ENCODE results near the gene AKNA.
"Not testable (repeated sequence)": the region's sequence is repeated elsewhere in the genome, so short reads cannot be mapped to it uniquely, and the experiment has no call there.

Gene AKNA

GRCh38 chr9:114336699-114337395 is 50.9 kb downstream of the AKNA start:
- no peak for DNase-seq (ENCODE audit: low read depth)

- no peak for DNase-seq (ENCODE audit: low read depth)
These were observed 51.6 kb downstream of the AKNA start for GRCh38 chr9:114336157-114336556.

DNA sequence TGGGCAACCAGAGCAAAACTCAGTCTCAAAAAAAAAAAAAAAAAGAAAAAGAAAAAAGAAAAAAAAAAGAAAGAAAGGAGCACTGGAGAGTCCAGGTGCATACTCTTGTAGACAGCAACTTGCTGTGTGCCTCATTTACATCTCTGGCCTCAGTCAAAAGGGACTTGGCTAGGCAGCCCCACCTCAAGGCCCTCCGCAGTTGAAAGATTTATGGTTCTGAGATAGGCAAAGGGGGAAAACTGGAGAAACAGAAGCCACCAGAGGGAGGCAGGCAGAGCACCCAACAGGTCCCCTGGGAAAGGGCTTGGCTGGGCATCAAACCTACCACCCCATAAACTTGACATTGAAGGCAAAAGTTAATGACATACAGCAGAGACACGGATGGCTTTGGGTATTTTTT is 52.0 kb downstream of the AKNA start:
- no peak for DNase-seq (ENCODE audit: low read depth)

- DNase-seq (ENCODE audit: low read depth) = no peak
These were observed 53.3 kb downstream of the AKNA start for GRCh38 chr9:114334490-114334889.

DNA sequence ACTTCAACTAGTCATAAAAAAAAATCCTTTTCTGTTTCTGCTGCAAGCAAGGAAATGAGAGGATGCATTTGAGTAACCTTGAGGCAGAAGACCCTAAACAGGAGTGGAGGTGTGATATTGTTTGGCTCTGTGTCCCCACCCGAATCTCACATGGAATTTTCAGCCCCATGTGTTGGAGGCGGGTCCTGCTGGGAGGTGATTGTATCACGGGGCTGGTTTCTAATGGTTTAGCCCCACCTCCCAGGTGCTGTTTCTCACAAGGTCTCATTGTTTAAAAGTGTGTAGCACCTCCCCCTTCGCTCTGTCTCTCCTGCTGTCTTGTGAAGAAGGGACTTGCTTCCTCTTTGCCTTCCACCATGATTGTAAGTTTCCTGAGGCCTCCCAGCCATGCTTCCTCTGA is 54.1 kb downstream of the AKNA start:
- not testable (repeated sequence) for DNase-seq (ENCODE audit: low read depth)

DNA sequence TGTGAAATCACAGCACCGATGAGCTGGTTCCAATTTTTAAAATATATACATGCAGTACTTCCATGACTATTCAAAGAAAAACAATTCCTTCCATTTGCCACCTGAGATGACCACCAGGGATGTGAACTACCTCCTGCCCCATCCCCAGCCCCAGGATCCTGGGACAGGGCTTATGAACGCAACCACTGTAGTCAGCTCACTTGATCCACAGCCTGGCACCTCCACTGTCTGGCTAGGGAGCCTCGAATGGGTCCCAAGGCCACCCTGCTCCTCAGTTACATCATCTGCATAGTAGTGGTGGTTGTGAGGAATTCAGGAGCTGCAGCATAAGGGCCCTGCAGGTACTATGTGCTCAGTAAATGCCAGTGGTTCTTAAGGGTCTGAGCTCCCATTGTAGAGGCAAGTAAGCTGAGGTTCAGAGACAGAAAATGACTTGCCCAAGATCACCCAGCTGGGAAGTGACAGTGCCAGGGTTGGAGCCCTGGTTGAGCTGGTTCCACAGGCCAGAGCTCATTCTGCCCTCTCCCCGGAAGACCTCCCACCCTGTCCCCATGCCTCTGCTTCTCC is 55.2 kb downstream of the AKNA start:
- not testable (repeated sequence) for DNase-seq (ENCODE audit: low read depth)

DNA sequence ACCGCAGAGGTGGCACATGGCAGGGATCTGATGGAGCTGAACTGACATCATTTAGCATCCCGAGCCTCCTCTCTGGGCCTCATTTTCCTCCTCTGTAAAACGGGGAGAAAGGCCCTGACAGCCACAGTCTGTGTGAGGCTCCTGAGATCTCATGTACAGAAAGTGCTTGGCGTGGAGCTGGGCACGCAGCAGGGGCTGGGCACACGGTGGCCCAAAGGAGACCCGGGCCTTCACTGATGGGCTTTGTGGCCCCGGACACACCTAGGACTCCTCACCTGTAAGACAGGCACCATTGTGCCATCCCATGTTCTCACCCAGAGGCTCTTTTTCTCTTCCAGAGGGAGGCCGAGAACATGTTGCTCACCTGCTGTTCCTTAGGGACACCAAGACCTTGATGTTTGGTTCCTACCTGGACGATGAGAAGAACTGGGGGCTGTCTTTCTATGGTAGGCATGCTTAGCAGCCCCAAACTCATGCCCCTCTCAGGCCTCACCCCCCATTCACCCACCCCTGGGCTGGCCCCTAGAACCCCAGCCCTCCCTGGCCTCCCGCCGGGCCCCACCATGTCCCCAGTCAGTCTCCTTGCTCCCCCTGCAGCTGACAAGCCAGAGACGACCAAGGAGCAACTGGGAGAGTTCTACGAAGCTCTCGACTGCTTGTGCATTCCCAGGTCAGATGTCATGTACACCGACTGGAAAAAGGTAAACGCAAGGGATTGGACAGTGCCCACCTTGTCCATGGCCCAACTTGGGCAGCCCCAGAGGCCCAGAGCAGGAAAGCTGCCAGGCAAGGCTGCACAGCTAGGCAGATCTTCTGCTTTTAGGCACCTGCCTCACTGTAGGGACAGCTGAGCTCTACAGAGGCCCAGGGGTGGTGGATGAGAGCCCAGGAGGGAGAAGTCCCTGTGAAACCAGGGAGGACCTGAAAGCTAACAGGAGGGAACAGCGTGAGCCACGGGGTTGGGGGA is 56.3 kb downstream of the AKNA start:
- DNase-seq (ENCODE audit: low read depth) = not testable (repeated sequence)

- no peak for DNase-seq (ENCODE audit: low read depth)
These were observed 57.1 kb downstream of the AKNA start for GRCh38 chr9:114330636-114331035.

- not testable (repeated sequence) for DNase-seq (ENCODE audit: low read depth)
These were observed 58.2 kb downstream of the AKNA start, which contains the start of gene ORM2 for GRCh38 chr9:114329625-114330022. Gene ORM2, plus strand, starts transcription at chr9:114329869. Its CDS starts 36 bp downstream, at chr9:114329905.

GRCh38 chr9:114328937-114329624 is 58.7 kb downstream of the AKNA start:
- not testable (repeated sequence) for DNase-seq (ENCODE audit: low read depth)

- not testable (repeated sequence) for DNase-seq (ENCODE audit: low read depth)
These were observed 59.4 kb downstream of the AKNA start for GRCh38 chr9:114328357-114328820.

GRCh38 chr9:114327749-114328148 is 60.0 kb downstream of the AKNA start:
- no peak for DNase-seq (ENCODE audit: low read depth)

- not testable (repeated sequence) for DNase-seq (ENCODE audit: low read depth)
These were observed 62.0 kb downstream of the AKNA start for GRCh38 chr9:114325684-114326254.

DNA sequence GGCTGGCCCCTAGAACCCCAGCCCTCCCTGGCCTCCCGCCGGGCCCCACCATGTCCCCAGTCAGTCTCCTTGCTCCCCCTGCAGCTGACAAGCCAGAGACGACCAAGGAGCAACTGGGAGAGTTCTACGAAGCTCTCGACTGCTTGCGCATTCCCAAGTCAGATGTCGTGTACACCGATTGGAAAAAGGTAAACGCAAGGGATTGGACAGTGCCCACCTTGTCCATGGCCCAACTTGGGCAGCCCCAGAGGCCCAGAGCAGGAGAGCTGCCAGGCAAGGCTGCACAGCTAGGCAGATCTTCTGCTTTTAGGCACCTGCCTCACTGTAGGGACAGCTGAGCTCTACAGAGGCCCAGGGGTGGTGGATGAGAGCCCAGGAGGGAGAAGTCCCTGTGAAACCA is 62.8 kb downstream of the AKNA start:
- DNase-seq (ENCODE audit: low read depth) = not testable (repeated sequence)

DNA sequence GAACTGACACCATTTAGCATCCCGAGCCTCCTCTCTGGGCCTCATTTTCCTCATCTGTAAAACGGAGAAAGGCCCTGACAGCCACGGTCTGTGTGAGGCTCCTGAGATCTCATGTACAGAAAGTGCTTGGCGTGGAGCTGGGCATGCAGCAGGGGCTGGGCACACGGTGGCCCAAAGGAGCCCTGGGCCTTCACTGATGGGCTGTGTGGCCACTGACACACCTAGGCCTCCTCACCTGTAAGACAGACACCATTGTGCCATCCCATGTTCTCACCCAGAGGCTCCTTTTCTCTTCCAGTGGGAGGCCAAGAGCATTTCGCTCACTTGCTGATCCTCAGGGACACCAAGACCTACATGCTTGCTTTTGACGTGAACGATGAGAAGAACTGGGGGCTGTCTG is 63.3 kb downstream of the AKNA start:
- no peak for DNase-seq (ENCODE audit: low read depth)

GRCh38 chr9:114323849-114324248 is 63.9 kb downstream of the AKNA start:
- DNase-seq (ENCODE audit: low read depth) = not testable (repeated sequence)

GRCh38 chr9:114322831-114323531 is 64.8 kb downstream of the AKNA start, which contains the start of gene ORM1:
Gene ORM1, plus strand, starts transcription at chr9:114323098. Its CDS starts 36 bp downstream, at chr9:114323134.
- DNase-seq (ENCODE audit: low read depth) = not testable (repeated sequence)

- not testable (repeated sequence) for DNase-seq (ENCODE audit: low read depth)
These were observed 65.5 kb downstream of the AKNA start for GRCh38 chr9:114322160-114322818.

GRCh38 chr9:114321759-114322158 is 66.0 kb downstream of the AKNA start:
- DNase-seq (ENCODE audit: low read depth) = no peak

- DNase-seq (ENCODE audit: low read depth) = not testable (repeated sequence)
These were observed 67.1 kb downstream of the AKNA start for GRCh38 chr9:114320710-114321109.

Data from GM04503 (cell line).